ENCODE data around the gene HRH1. TPM values are rescaled to one million over a fixed set of nuclear protein-coding genes. Genes with fewer than 3 reads are reported as not detected.

HRH1 gene
- total RNA-seq, 2 experiments from 2014 or later, result 0.07 to 0.10 TPM

DNA sequence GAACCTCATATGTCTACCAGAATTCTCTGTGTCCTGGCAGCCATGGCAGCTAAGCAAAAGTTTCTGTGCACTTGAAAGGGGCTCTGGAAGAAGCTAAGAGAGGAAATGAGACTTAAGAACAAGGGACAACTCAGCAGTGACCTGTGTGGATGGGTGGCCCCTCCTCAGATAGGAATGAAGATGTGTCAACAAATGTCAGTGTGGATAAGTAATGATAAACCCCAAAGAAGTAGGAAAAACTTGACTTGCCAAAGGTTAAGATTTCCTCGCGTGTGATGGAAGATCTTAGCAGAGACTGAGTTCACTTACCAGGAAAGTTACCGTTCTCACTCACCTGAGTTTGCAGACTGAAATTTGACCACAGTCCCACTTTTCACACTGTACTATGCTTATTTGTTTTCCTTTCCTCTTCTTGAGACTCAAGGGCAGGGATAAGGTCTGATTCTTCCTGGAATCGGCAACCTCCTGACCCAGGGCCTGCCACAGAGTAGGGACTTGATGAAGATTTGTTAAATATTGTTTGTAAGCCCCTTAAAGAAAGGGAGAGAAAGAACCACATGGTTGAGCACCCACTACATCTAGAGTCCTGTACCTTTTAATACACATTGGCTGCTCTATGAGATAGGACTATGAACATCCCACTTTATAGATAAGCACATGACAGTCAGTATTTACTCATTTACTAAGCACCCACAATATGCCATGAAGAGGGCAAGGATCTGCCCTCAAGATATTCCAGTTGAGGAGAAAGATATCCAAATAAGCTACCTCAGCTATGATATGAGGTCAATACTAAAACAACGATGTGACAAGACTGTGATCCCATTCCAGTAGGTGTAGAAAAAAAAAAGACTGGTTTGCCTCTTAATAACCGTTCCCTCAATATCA lies 7.3 kb upstream of the HRH1 start:
- Mint-ChIP-seq H3K27ac (no peak overlapping the region), H3K36me3 (ENCODE audit: low read depth) (no peaks in the 10 kb centered on the region), H3K4me3 (no peak overlapping the region), H3K4me1 (ENCODE audit: low read depth) (no peaks in the 10 kb centered on the region), H3K27me3 (ENCODE audit: low read depth) (peaks cover 24% of the 10 kb centered on the region), H3K9me3 (no peaks in the 10 kb centered on the region)
- intact Hi-C loops (cut with micrococcal nuclease), result no loop called here
- no peak for DNase-seq
- CTCF ChIA-PET, result no interaction called here

DNA sequence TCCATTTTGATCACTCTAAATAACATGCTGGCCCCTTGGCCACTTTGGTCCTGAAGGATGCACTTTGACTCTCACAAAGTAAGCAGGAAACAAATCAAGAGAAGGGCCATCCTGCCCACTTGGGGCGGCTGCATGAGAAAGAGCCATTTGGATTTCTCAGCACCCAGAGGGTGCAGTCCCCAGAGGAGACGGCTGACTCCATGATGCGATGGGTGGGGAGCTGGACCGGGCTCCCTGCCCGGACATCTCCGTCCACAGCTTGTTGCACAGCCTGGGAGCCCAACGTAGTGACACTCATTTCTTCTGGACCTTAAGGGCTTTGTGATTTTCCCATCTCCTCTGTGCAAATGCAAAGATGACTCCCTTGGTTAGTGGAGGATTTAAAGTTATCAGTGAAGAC lies 4.0 kb upstream of the HRH1 start:
- H3K27me3 Mint-ChIP-seq (ENCODE audit: low read depth), result peaks cover 45% of the 10 kb centered on the region
- CTCF ChIA-PET, result no interaction called here
- intact Hi-C loops (cut with micrococcal nuclease), result loop anchor here (10.0 kb wide), 1 partner anchor 505 kb away; no protein-coding TSS in a partner anchor
- no peaks in the 10 kb centered on the region for H3K36me3 Mint-ChIP-seq (ENCODE audit: low read depth)
- DNase-seq, result no peak
- H3K27ac Mint-ChIP-seq, result no peak overlapping the region
- H3K4me1 Mint-ChIP-seq (ENCODE audit: low read depth), result peaks cover 8% of the 10 kb centered on the region
- no peak overlapping the region for H3K4me3 Mint-ChIP-seq
- no peaks in the 10 kb centered on the region for H3K9me3 Mint-ChIP-seq

DNA sequence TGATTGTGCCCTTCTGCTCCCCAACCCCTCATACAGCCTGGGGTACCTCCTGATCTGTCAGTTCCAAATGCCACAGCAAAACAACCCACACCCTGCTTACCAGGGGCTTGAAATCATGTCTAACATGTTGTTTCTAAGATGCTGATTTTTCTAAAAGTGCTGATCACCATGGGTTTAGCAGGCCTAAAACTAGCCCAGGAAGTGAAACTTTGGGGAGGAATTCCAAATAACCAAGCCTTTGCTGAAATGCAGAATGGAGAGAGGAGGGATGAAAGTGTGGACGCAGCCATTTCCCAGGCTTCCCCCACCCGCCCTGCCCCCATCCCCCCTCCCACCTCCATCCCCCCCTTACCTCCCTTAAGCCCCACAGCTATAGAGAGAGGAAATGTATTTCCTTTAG lies 2.0 kb upstream of the HRH1 start:
- no peak for DNase-seq
- Mint-ChIP-seq H3K9me3 (no peaks in the 10 kb centered on the region), H3K27me3 (ENCODE audit: low read depth) (peaks cover 55% of the 10 kb centered on the region), H3K4me3 (no peak overlapping the region), H3K27ac (no peak overlapping the region), H3K36me3 (ENCODE audit: low read depth) (no peaks in the 10 kb centered on the region), H3K4me1 (ENCODE audit: low read depth) (peaks cover 8% of the 10 kb centered on the region)
- CTCF ChIA-PET, result no interaction called here
- intact Hi-C loops (cut with micrococcal nuclease), result loop anchor here (10.0 kb wide), 1 partner anchor 502 kb away; no protein-coding TSS in a partner anchor

- no peak for DNase-seq
- Mint-ChIP-seq H3K27ac (no peak overlapping the region), H3K4me3 (peak overlapping the region; percentile 10), H3K9me3 (no peaks in the 10 kb centered on the region), H3K36me3 (ENCODE audit: low read depth) (no peaks in the 10 kb centered on the region), H3K27me3 (ENCODE audit: low read depth) (peaks cover 48% of the 10 kb centered on the region), H3K4me1 (ENCODE audit: low read depth) (peaks cover 8% of the 10 kb centered on the region)
- CTCF ChIA-PET, result interaction anchor here (0.6 to 0.9 kb wide), 2 partner anchors 95 to 102 kb away, joined by 3 to 4 read pairs; no protein-coding TSS in a partner anchor
- intact Hi-C loops (cut with micrococcal nuclease), result loop anchor here (2.0 to 10.0 kb wide), 2 partner anchors 180 to 500 kb away; no protein-coding TSS in a partner anchor
These were observed 646 bp downstream of the HRH1 start for GRCh38 chr3:11154953-11155325.

- Mint-ChIP-seq H3K4me1 (ENCODE audit: low read depth) (peaks cover 8% of the 10 kb centered on the region), H3K27me3 (ENCODE audit: low read depth) (peaks cover 50% of the 10 kb centered on the region), H3K27ac (no peak overlapping the region), H3K9me3 (no peaks in the 10 kb centered on the region), H3K36me3 (ENCODE audit: low read depth) (no peaks in the 10 kb centered on the region), H3K4me3 (no peak overlapping the region)
- CTCF ChIA-PET, result interaction anchor here (0.6 to 0.9 kb wide), 2 partner anchors 95 to 101 kb away, joined by 3 to 4 read pairs; no protein-coding TSS in a partner anchor
- peak; percentile 36 for DNase-seq
- intact Hi-C loops (cut with micrococcal nuclease), result loop anchor here (2.0 to 10.0 kb wide), 2 partner anchors 179 to 499 kb away; no protein-coding TSS in a partner anchor
These were observed 1.2 kb downstream of the HRH1 start for GRCh38 chr3:11155341-11156025.

GRCh38 chr3:11156026-11156410 lies 1.7 kb downstream of the HRH1 start:
- CTCF ChIA-PET, result no interaction called here
- H3K4me1 Mint-ChIP-seq (ENCODE audit: low read depth), result peaks cover 8% of the 10 kb centered on the region
- H3K27ac Mint-ChIP-seq, result no peak overlapping the region
- H3K9me3 Mint-ChIP-seq, result no peaks in the 10 kb centered on the region
- H3K27me3 Mint-ChIP-seq (ENCODE audit: low read depth), result peaks cover 52% of the 10 kb centered on the region
- H3K36me3 Mint-ChIP-seq (ENCODE audit: low read depth), result no peaks in the 10 kb centered on the region
- H3K4me3 Mint-ChIP-seq, result no peak overlapping the region
- DNase-seq, result no peak
- intact Hi-C loops (cut with micrococcal nuclease), result loop anchor here (10.0 kb wide), 1 partner anchor 499 kb away; no protein-coding TSS in a partner anchor

GRCh38 chr3:11157421-11157820 lies 3.1 kb downstream of the HRH1 start:
- CTCF ChIA-PET, result interaction anchor here (0.6 to 1.6 kb wide), 6 partner anchors 14 to 588 kb away, joined by 3 to 4 read pairs (median 3); no protein-coding TSS in a partner anchor
- Mint-ChIP-seq H3K4me3 (no peak overlapping the region), H3K27ac (no peak overlapping the region), H3K9me3 (no peaks in the 10 kb centered on the region), H3K27me3 (ENCODE audit: low read depth) (peaks cover 49% of the 10 kb centered on the region), H3K4me1 (ENCODE audit: low read depth) (peaks cover 8% of the 10 kb centered on the region), H3K36me3 (ENCODE audit: low read depth) (no peaks in the 10 kb centered on the region)
- no peak for DNase-seq
- intact Hi-C loops (cut with micrococcal nuclease), result loop anchor here (10.0 kb wide), 1 partner anchor 497 kb away; no protein-coding TSS in a partner anchor

- no peak overlapping the region for H3K4me3 Mint-ChIP-seq
- peaks cover 6% of the 10 kb centered on the region for H3K4me1 Mint-ChIP-seq (ENCODE audit: low read depth)
- H3K27ac Mint-ChIP-seq, result no peak overlapping the region
- CTCF ChIA-PET, result no interaction called here
- no peaks in the 10 kb centered on the region for H3K36me3 Mint-ChIP-seq (ENCODE audit: low read depth)
- no peak for DNase-seq
- H3K27me3 Mint-ChIP-seq (ENCODE audit: low read depth), result peaks cover 41% of the 10 kb centered on the region
- no peaks in the 10 kb centered on the region for H3K9me3 Mint-ChIP-seq
- intact Hi-C loops (cut with micrococcal nuclease), result loop anchor here (10.0 kb wide), 1 partner anchor 495 kb away; no protein-coding TSS in a partner anchor
These were observed 5.2 kb downstream of the HRH1 start for GRCh38 chr3:11159421-11159904.

GRCh38 chr3:11161666-11162065 lies 7.4 kb downstream of the HRH1 start:
- CTCF ChIA-PET, result interaction anchor here (0.6 kb wide), 1 partner anchor 101 kb away, joined by 3 read pairs; no protein-coding TSS in a partner anchor
- peaks cover 22% of the 10 kb centered on the region for H3K27me3 Mint-ChIP-seq (ENCODE audit: low read depth)
- DNase-seq, result no peak
- no peaks in the 10 kb centered on the region for H3K4me1 Mint-ChIP-seq (ENCODE audit: low read depth)
- H3K36me3 Mint-ChIP-seq (ENCODE audit: low read depth), result no peaks in the 10 kb centered on the region
- H3K4me3 Mint-ChIP-seq, result no peak overlapping the region
- H3K9me3 Mint-ChIP-seq, result no peaks in the 10 kb centered on the region
- intact Hi-C loops (cut with micrococcal nuclease), result no loop called here
- H3K27ac Mint-ChIP-seq, result no peak overlapping the region

DNA sequence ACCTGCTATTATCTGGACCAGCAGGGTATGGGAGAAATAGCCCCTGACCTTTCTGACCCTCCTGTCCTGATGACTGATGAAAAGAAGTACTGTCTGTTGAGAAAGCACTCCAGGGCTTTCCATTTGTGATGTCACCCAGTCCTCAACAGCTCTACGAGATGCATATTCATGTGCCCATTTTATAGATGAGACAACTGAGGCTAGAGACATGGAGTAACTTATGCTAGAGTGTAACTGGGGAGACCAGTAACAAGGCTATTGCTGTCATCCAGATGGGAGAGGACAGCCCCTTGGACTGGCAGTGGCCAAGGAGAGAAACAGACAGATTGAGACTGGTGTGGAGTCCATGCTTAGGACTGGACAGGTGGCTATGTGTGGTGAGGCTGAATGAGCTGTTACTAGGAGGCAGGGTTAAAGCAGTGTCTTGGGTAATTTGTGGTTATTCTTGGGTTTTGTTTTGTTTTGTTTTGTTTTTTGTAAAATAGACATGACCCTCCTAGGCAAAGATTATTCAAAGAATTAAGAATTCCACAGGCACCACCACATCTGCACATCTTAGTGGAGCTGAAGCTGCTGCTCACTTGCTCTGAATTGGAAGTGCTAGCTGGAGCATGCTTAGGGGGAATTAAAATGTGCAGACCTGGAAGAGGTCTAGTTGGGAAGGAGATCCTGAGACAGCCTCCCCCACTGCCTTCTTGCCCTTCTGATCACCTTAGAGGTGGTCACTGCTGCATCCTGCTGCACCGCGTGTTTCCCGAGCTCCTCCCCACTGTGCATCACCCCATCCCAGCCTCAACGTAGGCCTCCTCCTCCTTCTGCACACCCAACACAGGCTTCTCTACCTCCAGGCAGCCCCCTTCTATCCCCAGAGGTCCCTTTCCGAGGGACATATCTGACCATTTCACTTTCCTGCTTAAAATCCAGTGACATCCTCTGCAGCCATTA lies 8.4 kb downstream of the HRH1 start:
- Mint-ChIP-seq H3K27me3 (ENCODE audit: low read depth) (peaks cover 20% of the 10 kb centered on the region), H3K9me3 (no peaks in the 10 kb centered on the region), H3K4me1 (ENCODE audit: low read depth) (no peaks in the 10 kb centered on the region), H3K27ac (no peak overlapping the region), H3K36me3 (ENCODE audit: low read depth) (no peaks in the 10 kb centered on the region), H3K4me3 (no peak overlapping the region)
- CTCF ChIA-PET, result interaction anchor here (1.2 kb wide), 1 partner anchor 11 kb away, joined by 4 read pairs; no protein-coding TSS in a partner anchor
- intact Hi-C loops (cut with micrococcal nuclease), result no loop called here
- DNase-seq, result no peak

DNA sequence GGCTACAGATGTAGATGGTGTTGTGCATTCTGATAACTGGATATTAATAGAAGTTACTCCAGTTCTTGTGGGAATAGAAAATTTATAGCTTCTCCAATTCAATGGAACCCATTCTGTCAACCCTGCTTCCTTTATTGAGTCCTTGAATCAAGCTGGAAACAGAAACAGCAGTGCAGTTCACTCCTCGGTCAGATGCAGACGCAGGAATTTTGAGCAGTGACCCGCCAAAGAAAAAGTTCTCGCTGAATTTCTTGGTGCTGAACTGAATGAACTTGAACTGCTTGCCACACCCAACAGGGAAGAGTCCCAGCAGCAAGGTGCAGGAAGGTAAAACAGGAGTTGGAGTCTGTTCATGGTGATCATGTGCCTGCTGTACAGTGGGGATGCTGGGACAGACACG lies 10.3 kb downstream of the HRH1 start:
- H3K27me3 Mint-ChIP-seq (ENCODE audit: low read depth), result peaks cover 20% of the 10 kb centered on the region
- no peak overlapping the region for H3K27ac Mint-ChIP-seq
- H3K4me3 Mint-ChIP-seq, result no peak overlapping the region
- no peaks in the 10 kb centered on the region for H3K9me3 Mint-ChIP-seq
- CTCF ChIA-PET, result interaction anchor here (1.2 kb wide), 1 partner anchor 170 kb away, joined by 3 read pairs; no protein-coding TSS in a partner anchor
- no peaks in the 10 kb centered on the region for H3K36me3 Mint-ChIP-seq (ENCODE audit: low read depth)
- no peak for DNase-seq
- intact Hi-C loops (cut with micrococcal nuclease), result no loop called here
- no peaks in the 10 kb centered on the region for H3K4me1 Mint-ChIP-seq (ENCODE audit: low read depth)
